Upper lobe of left lung (tissue), 6 donors: Measurements from ENCODE around the gene IST1. TPM values are rescaled to one million over a fixed set of nuclear protein-coding genes. Genes with fewer than 3 reads are reported as not detected.

Experiments used
- ATAC-seq, 2 donors: fragments of 200-7000 bp; cut with Tn5 transposase; one replicate each; pipeline ENCODE4 v1.9.1; 2022; ENCODE audit warnings: mild to moderate bottlenecking in 2 of 2, moderate library complexity in 2 of 2; ENCODE audit not compliant: low FRiP score in 2 of 2
- DNase-seq, 2 donors: peaks; one replicate each; pipeline ENCODE4 v3.0.0-alpha.2; 2019 to 2020
- H3K27ac ChIP-seq, 4 donors: fragments of 200-600 bp; sonication (generic); one replicate each; pipeline ENCODE4 v1.5.1; 2016 to 2019
- H3K27me3 ChIP-seq, 4 donors: fragments of 200-600 bp; sonication (generic); one replicate each; pipeline ENCODE4 v1.5.1; 2017 to 2019
- H3K36me3 ChIP-seq, 4 donors: fragments of 200-600 bp; sonication (generic); one replicate each; pipeline ENCODE4 v1.5.1; 2016 to 2019
- H3K4me1 ChIP-seq, 4 donors: fragments of 200-600 bp; sonication (generic); one replicate each; pipeline ENCODE4 v1.5.1; 2018 to 2019
- H3K4me3 ChIP-seq, 4 donors: fragments of 200-600 bp; sonication (generic); one replicate each; pipeline ENCODE4 v1.5.1; 2017 to 2019; ENCODE audit warnings: mild to moderate bottlenecking in 2 of 4, moderate library complexity in 1 of 4
- H3K9me3 ChIP-seq, 4 donors: fragments of 200-600 bp; sonication (generic); one replicate each; pipeline ENCODE4 v1.5.1; 2018 to 2019
- CTCF ChIP-seq, 6 experiments: fragments of 450-650 bp in 4 of 6; fragments of 200-600 bp in 2 of 6; sonication (generic) in 2 of 6; IDR thresholded peaks; one replicate each; pipeline ENCODE4 v1.5.1; 2016 to 2019; ENCODE audit warnings: antibody characterized with exemption in 6 of 6
- EP300 ChIP-seq, 4 donors: sonication (generic); formaldehyde crosslinking; IDR thresholded peaks; one replicate each; pipeline ENCODE4 v1.5.1; 2017; ENCODE audit warnings: antibody characterized with exemption in 4 of 4, control low read depth in 2 of 4
- POLR2A ChIP-seq, 4 donors: fragments of 450-650 bp; IDR thresholded peaks; one replicate each; pipeline ENCODE4 v1.5.1; 2016 to 2017; ENCODE audit warnings: antibody characterized with exemption in 4 of 4, mild to moderate bottlenecking in 2 of 4
- POLR2AphosphoS5 ChIP-seq, 2 donors: sonication (generic); formaldehyde crosslinking; IDR thresholded peaks; one replicate each; pipeline ENCODE4 v1.5.1; 2017; ENCODE audit warnings: antibody characterized with exemption in 2 of 2
- WGBS, 2 donors: methylation state at CpG; one replicate each; pipeline ENCODE4 v1.1.5; 2017 to 2018; 5-methylcytosine and 5-hydroxymethylcytosine counted together
- total RNA-seq, 6 donors: library from RNA; depleted of rRNA in 4 of 6; stranded (reverse); fragments of >200 nt in 4 of 6; gene quantifications; one replicate each; pipeline versions ENCODE4 v1.1.0 to v1.2.1, GENCODE V29; 2016 to 2021
- donor health status: DM: no; HTN: no; CAD: no; lungs with moderate emphysema.
- donor health status: DM: no; HTN: yes; CAD: no; lungs with severe emphysema.

Gene IST1
- total RNA-seq, 6 donors from 2014 or later, result 164 to 224 (median 176) TPM

DNA sequence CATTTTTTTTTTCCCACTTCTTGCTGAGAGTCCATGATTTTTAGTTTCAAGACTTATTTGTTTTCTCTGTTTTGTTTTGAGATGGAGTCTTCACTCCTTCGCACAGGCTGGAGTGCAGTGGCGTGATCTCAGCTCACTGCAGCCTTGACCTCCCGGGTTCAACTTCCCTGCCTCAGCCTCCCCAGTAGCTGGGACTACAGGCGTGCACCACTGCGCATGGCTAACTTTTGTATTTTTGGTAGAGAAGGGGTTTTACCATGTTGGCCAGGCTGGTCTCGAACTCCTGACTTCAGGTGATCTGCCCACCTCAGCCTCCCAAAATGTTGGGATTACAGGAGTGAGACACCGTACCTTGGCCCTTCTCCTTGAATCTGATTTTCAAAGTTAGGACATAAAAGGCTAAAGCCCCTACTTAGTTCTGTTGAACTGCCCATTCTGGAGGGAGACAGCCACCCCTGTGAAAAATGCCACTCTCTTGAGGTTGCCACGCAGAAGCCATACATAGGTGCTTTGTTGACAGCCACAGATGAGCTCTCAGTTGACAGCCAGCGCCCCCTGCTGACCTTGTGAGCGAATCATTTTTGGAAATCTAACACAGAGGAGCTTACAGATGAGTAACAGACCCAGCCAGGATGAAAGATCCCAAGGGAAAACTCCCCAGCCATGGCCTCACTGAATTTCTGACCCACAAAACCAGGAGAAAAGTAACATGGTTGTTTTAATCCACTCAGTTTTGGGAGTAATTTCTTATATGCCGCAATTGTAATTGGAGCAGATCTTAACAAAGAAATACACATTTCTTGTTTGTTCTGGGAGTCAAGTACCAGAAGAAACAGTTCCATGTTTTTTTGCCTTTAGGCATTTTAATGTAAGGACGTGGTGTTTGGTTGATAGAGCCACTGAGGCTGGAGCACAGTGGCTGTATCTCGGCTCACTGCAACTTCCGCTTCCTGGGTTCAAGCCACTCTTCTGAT is 66.0 kb downstream of the IST1 start:
- DNase-seq (peak in 1 of 2 donors; percentile 86), ATAC-seq (peak; percentile 77 to 93)
- TF ChIP-seq POLR2AphosphoS5 (IDR thresholded peaks at IDR 0.05), result no peak
- no peak for TF ChIP-seq EP300 (IDR thresholded peaks at IDR 0.05)
- peak; percentile 64 to 77 (median 72) for TF ChIP-seq CTCF (IDR thresholded peaks at IDR 0.05)
- WGBS, 2 donors, result 55% methylated on average over 14 of the region's 14 CpGs
- no peaks in the 10 kb centered on the region for H3K27me3 ChIP-seq
- H3K36me3 ChIP-seq, result no peaks in the 10 kb centered on the region
- no peaks in the 10 kb centered on the region for H3K4me1 ChIP-seq
- H3K9me3 ChIP-seq, result no peaks in the 10 kb centered on the region
- H3K27ac ChIP-seq, result no peak overlapping the region
- no peak overlapping the region for H3K4me3 ChIP-seq

DNA sequence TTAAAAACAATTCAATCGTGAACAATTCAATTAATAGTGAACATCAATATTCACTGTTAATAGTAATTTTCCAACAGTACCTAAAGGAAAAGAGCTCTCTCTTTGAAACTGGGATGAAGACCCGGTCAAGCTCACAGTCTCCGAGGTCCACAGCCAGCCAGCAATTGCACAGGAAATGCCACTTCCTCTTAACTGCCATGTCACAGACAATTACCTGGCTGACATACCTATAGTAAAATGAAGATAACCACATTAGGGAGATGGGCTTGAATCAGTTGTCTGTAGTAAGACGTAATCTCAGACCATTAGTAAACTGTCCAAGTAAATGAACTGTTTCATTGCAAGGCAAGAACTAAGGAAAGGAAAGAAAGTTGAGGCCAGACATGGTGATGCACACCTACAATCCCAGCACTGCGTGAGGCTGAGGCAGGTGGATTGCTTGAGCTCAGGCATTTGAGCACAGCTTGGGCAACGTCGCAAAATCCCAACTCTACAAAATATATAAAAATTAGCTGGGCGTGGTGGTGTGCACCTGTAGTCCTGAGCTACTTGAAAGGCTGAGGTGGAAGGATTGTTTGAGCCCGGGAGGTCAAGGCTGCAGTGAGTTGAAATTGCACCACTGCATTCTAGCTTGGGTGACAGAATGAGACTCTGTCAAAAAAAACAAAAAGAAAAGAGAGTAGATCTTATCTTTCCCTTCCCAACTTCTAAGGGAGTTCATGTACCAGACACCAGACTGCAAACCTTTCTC is 68.0 kb downstream of the IST1 start:
- Histone ChIP-seq H3K9me3 (no peaks in the 10 kb centered on the region), H3K27me3 (no peaks in the 10 kb centered on the region), H3K36me3 (no peaks in the 10 kb centered on the region), H3K4me3 (no peak overlapping the region), H3K27ac (no peak overlapping the region), H3K4me1 (no peaks in the 10 kb centered on the region)
- ATAC-seq (no peak), DNase-seq (no peak)
- TF ChIP-seq POLR2A (IDR thresholded peaks at IDR 0.05) (no peak), POLR2AphosphoS5 (IDR thresholded peaks at IDR 0.05) (no peak), CTCF (IDR thresholded peaks at IDR 0.05) (no peak), EP300 (IDR thresholded peaks at IDR 0.05) (no peak)
- 56 to 72% methylated on average over 9 of the region's 9 CpGs for whole genome bisulfite sequencing, 2 donors

- Histone ChIP-seq H3K36me3 (no peaks in the 10 kb centered on the region), H3K4me3 (no peak overlapping the region), H3K27ac (no peak overlapping the region), H3K27me3 (no peaks in the 10 kb centered on the region), H3K9me3 (no peaks in the 10 kb centered on the region), H3K4me1 (no peaks in the 10 kb centered on the region)
- ATAC-seq (no peak), DNase-seq (no peak)
- TF ChIP-seq POLR2A (IDR thresholded peaks at IDR 0.05) (no peak), EP300 (IDR thresholded peaks at IDR 0.05) (no peak), CTCF (IDR thresholded peaks at IDR 0.05) (no peak), POLR2AphosphoS5 (IDR thresholded peaks at IDR 0.05) (no peak)
- 84 to 85% methylated on average over 4 of the region's 4 CpGs for WGBS, 2 donors
Observed at GRCh38 chr16:71965223-71965622, 69.9 kb downstream of the IST1 start.

GRCh38 chr16:71966932-71967331 is 71.6 kb downstream of the IST1 start:
- H3K4me1 ChIP-seq, result no peaks in the 10 kb centered on the region
- H3K27me3 ChIP-seq, result no peaks in the 10 kb centered on the region
- no peak for TF ChIP-seq EP300 (IDR thresholded peaks at IDR 0.05)
- TF ChIP-seq POLR2AphosphoS5 (IDR thresholded peaks at IDR 0.05), result no peak
- H3K9me3 ChIP-seq, result no peaks in the 10 kb centered on the region
- ATAC-seq (no peak), DNase-seq (no peak)
- no peak overlapping the region for H3K4me3 ChIP-seq
- 50 to 68% methylated on average over 4 of the region's 4 CpGs for WGBS, 2 donors
- no peak overlapping the region for H3K27ac ChIP-seq
- H3K36me3 ChIP-seq, result no peaks in the 10 kb centered on the region

- Histone ChIP-seq H3K9me3 (no peaks in the 10 kb centered on the region), H3K4me3 (no peak overlapping the region), H3K4me1 (no peaks in the 10 kb centered on the region), H3K27ac (no peak overlapping the region), H3K36me3 (no peaks in the 10 kb centered on the region), H3K27me3 (no peaks in the 10 kb centered on the region)
- ATAC-seq (no peak), DNase-seq (no peak)
- no peak for TF ChIP-seq POLR2AphosphoS5 (IDR thresholded peaks at IDR 0.05)
- TF ChIP-seq EP300 (IDR thresholded peaks at IDR 0.05), result no peak
- TF ChIP-seq POLR2A (IDR thresholded peaks at IDR 0.05), result no peak
- no peak for TF ChIP-seq CTCF (IDR thresholded peaks at IDR 0.05)
- 83 to 90% methylated on average over 2 of the region's 2 CpGs for WGBS, 2 donors
Observed at GRCh38 chr16:71969353-71969752, 74.0 kb downstream of the IST1 start.
